ENCODE data around the gene DSCAML1. TPM values are rescaled to one million over a fixed set of nuclear protein-coding genes. Genes with fewer than 3 reads are reported as not detected.
A peak's percentile ranks its signal among the peaks of the same experiment; 100 is the strongest.

Gene DSCAML1
- total RNA-seq, 1 experiment from 2014 or later, result 0.03 TPM

- DNase-seq (ENCODE audit: low read depth in 1 of 2, low spot score in 2 of 2), result no peak
- Histone ChIP-seq H3K27ac (no peak overlapping the region), H3K27me3 (replicated peaks) (no peaks in the 10 kb centered on the region), H3K4me3 (no peak overlapping the region), H3K9me3 (replicated peaks) (no peaks in the 10 kb centered on the region), H3K4me1 (replicated peaks) (peaks cover 14% of the 10 kb centered on the region), H3K36me3 (no peaks in the 10 kb centered on the region)
These were observed 268.8 kb downstream of the DSCAML1 start for GRCh38 chr11:117528097-117528721.

GRCh38 chr11:117527271-117527670, 269.7 kb downstream of the DSCAML1 start:
- peaks cover 14% of the 10 kb centered on the region for H3K4me1 ChIP-seq (replicated peaks)
- no peak overlapping the region for H3K27ac ChIP-seq
- no peak for DNase-seq (ENCODE audit: low read depth in 1 of 2, low spot score in 2 of 2)
- no peaks in the 10 kb centered on the region for H3K27me3 ChIP-seq (replicated peaks)
- no peak overlapping the region for H3K4me3 ChIP-seq
- no peaks in the 10 kb centered on the region for H3K36me3 ChIP-seq
- H3K9me3 ChIP-seq (replicated peaks), result no peaks in the 10 kb centered on the region

GRCh38 chr11:117525866-117526542, 271.0 kb downstream of the DSCAML1 start:
- DNase-seq (ENCODE audit: low read depth in 1 of 2, low spot score in 2 of 2), result no peak
- no peaks in the 10 kb centered on the region for H3K36me3 ChIP-seq
- H3K9me3 ChIP-seq (replicated peaks), result no peaks in the 10 kb centered on the region
- no peaks in the 10 kb centered on the region for H3K27me3 ChIP-seq (replicated peaks)
- H3K4me1 ChIP-seq (replicated peaks), result peaks cover 14% of the 10 kb centered on the region
- no peak overlapping the region for H3K4me3 ChIP-seq
- no peak overlapping the region for H3K27ac ChIP-seq

- no peaks in the 10 kb centered on the region for H3K9me3 ChIP-seq (replicated peaks)
- no peak overlapping the region for H3K27ac ChIP-seq
- DNase-seq (ENCODE audit: low read depth in 1 of 2, low spot score in 2 of 2), result no peak
- no peaks in the 10 kb centered on the region for H3K27me3 ChIP-seq (replicated peaks)
- peaks cover 14% of the 10 kb centered on the region for H3K4me1 ChIP-seq (replicated peaks)
- H3K36me3 ChIP-seq, result no peaks in the 10 kb centered on the region
- H3K4me3 ChIP-seq, result no peak overlapping the region
These were observed 272.4 kb downstream of the DSCAML1 start for GRCh38 chr11:117524468-117525183.

GRCh38 chr11:117523680-117524079, 273.3 kb downstream of the DSCAML1 start:
- DNase-seq (ENCODE audit: low read depth in 1 of 2, low spot score in 2 of 2), result no peak
- no peak overlapping the region for H3K4me3 ChIP-seq
- H3K4me1 ChIP-seq (replicated peaks), result peaks cover 13% of the 10 kb centered on the region
- no peaks in the 10 kb centered on the region for H3K36me3 ChIP-seq
- H3K27ac ChIP-seq, result no peak overlapping the region
- H3K9me3 ChIP-seq (replicated peaks), result no peaks in the 10 kb centered on the region
- H3K27me3 ChIP-seq (replicated peaks), result no peaks in the 10 kb centered on the region

GRCh38 chr11:117521974-117522373, 275.0 kb downstream of the DSCAML1 start:
- no peak for DNase-seq (ENCODE audit: low read depth in 1 of 2, low spot score in 2 of 2)
- Histone ChIP-seq H3K4me3 (no peak overlapping the region), H3K4me1 (replicated peaks) (peaks cover 8% of the 10 kb centered on the region), H3K9me3 (replicated peaks) (no peaks in the 10 kb centered on the region), H3K27me3 (replicated peaks) (no peaks in the 10 kb centered on the region), H3K27ac (no peak overlapping the region), H3K36me3 (no peaks in the 10 kb centered on the region)

GRCh38 chr11:117520966-117521365, 276.1 kb downstream of the DSCAML1 start:
- no peaks in the 10 kb centered on the region for H3K9me3 ChIP-seq (replicated peaks)
- no peaks in the 10 kb centered on the region for H3K27me3 ChIP-seq (replicated peaks)
- H3K4me1 ChIP-seq (replicated peaks), result peaks cover 13% of the 10 kb centered on the region
- no peak overlapping the region for H3K27ac ChIP-seq
- no peak overlapping the region for H3K4me3 ChIP-seq
- DNase-seq (ENCODE audit: low read depth in 1 of 2, low spot score in 2 of 2), result no peak
- no peaks in the 10 kb centered on the region for H3K36me3 ChIP-seq

GRCh38 chr11:117520201-117520600, 276.8 kb downstream of the DSCAML1 start:
- Histone ChIP-seq H3K4me1 (replicated peaks) (peaks cover 15% of the 10 kb centered on the region), H3K27me3 (replicated peaks) (no peaks in the 10 kb centered on the region), H3K36me3 (no peaks in the 10 kb centered on the region), H3K4me3 (no peak overlapping the region), H3K9me3 (replicated peaks) (no peaks in the 10 kb centered on the region), H3K27ac (no peak overlapping the region)
- no peak for DNase-seq (ENCODE audit: low read depth in 1 of 2, low spot score in 2 of 2)

GRCh38 chr11:117519590-117519989, 277.4 kb downstream of the DSCAML1 start:
- Histone ChIP-seq H3K36me3 (no peaks in the 10 kb centered on the region), H3K4me1 (replicated peaks) (peaks cover 15% of the 10 kb centered on the region), H3K27me3 (replicated peaks) (no peaks in the 10 kb centered on the region), H3K9me3 (replicated peaks) (no peaks in the 10 kb centered on the region), H3K27ac (no peak overlapping the region), H3K4me3 (no peak overlapping the region)
- no peak for DNase-seq (ENCODE audit: low read depth in 1 of 2, low spot score in 2 of 2)

GRCh38 chr11:117519170-117519569, 277.8 kb downstream of the DSCAML1 start:
- Histone ChIP-seq H3K9me3 (replicated peaks) (no peaks in the 10 kb centered on the region), H3K36me3 (no peaks in the 10 kb centered on the region), H3K27me3 (replicated peaks) (no peaks in the 10 kb centered on the region), H3K4me3 (no peak overlapping the region), H3K4me1 (replicated peaks) (peaks cover 15% of the 10 kb centered on the region), H3K27ac (no peak overlapping the region)
- no peak for DNase-seq (ENCODE audit: low read depth in 1 of 2, low spot score in 2 of 2)

GRCh38 chr11:117518455-117518854, 278.6 kb downstream of the DSCAML1 start:
- no peaks in the 10 kb centered on the region for H3K36me3 ChIP-seq
- no peak for DNase-seq (ENCODE audit: low read depth in 1 of 2, low spot score in 2 of 2)
- H3K4me1 ChIP-seq (replicated peaks), result peaks cover 8% of the 10 kb centered on the region
- no peaks in the 10 kb centered on the region for H3K27me3 ChIP-seq (replicated peaks)
- H3K9me3 ChIP-seq (replicated peaks), result no peaks in the 10 kb centered on the region
- H3K27ac ChIP-seq, result no peak overlapping the region
- H3K4me3 ChIP-seq, result no peak overlapping the region

GRCh38 chr11:117517097-117517496, 279.9 kb downstream of the DSCAML1 start:
- no peak for DNase-seq (ENCODE audit: low read depth in 1 of 2, low spot score in 2 of 2)
- Histone ChIP-seq H3K27ac (no peak overlapping the region), H3K9me3 (replicated peaks) (no peaks in the 10 kb centered on the region), H3K27me3 (replicated peaks) (no peaks in the 10 kb centered on the region), H3K36me3 (no peaks in the 10 kb centered on the region), H3K4me1 (replicated peaks) (peaks cover 6% of the 10 kb centered on the region), H3K4me3 (no peak overlapping the region)

- Histone ChIP-seq H3K4me3 (no peak overlapping the region), H3K36me3 (no peaks in the 10 kb centered on the region), H3K9me3 (replicated peaks) (no peaks in the 10 kb centered on the region), H3K27ac (no peak overlapping the region), H3K27me3 (replicated peaks) (no peaks in the 10 kb centered on the region), H3K4me1 (replicated peaks) (peaks cover 6% of the 10 kb centered on the region)
- peak in 1 of 2 experiments; percentile 17 for DNase-seq (ENCODE audit: low read depth in 1 of 2, low spot score in 2 of 2)
These were observed 280.9 kb downstream of the DSCAML1 start for GRCh38 chr11:117515892-117516787.
